ENCODE results near the gene NRF1.

DNA sequence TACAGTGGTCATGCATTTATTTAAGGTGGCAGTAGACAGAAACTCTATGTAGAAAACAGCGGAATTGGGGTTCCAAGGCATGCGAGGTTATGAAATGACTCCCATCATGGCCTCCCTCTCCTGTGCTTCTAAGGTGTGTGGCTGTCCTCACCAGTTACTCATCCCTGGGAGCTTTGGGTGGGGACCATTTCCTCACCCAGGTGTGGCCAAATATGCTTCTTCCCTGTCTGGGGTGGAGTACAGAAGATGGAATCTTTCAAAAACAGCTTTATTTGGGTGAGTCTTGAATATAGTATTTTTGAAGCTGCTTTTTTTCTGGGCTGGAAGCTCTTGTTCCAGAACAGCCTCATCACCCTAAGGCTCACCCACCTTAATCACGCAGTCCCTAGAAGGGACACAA is 139.0 kb downstream of the NRF1 start:
- no peak for TF ChIP-seq POLR2AphosphoS5 (IDR thresholded peaks at IDR 0.05; ENCODE audit: borderline replicate concordance, low read depth, low read length)
- TF ChIP-seq EZH2 (IDR thresholded peaks at IDR 0.05): no peak
- no peak for TF ChIP-seq FOXP2 (optimal IDR thresholded peaks at IDR 0.05; ENCODE audit: control extremely low read depth, extremely low read length, insufficient read depth)

Data from SK-N-MC (cell line).